GM12873 (cell line): ENCODE results near the gene C5orf22.

ENCODE experiments used
- CTCF ChIP-seq: IDR thresholded peaks from 2 replicates; pipeline ENCODE4 v1.5.1; 2012; ENCODE audit warnings: low read depth, mild to moderate bottlenecking, moderate library complexity, low read length, control low read depth; ENCODE audit not compliant: insufficient read depth; ENCODE audit errors: missing control alignments

The C5orf22 gene

GRCh38 chr5:31531888-31532547, at the start of gene C5orf22, which contains the start of gene DROSHA:
Gene C5orf22, plus strand, starts transcription at chr5:31532301. Its CDS starts 92 bp downstream, at chr5:31532393.
Gene DROSHA, minus strand, starts transcription at chr5:31532093. Its CDS starts 3,034 bp downstream, at chr5:31529059.
- no peak for TF ChIP-seq CTCF

GRCh38 chr5:31485376-31486207, 46.5 kb upstream of the C5orf22 start:
- no peak for TF ChIP-seq CTCF

DNA sequence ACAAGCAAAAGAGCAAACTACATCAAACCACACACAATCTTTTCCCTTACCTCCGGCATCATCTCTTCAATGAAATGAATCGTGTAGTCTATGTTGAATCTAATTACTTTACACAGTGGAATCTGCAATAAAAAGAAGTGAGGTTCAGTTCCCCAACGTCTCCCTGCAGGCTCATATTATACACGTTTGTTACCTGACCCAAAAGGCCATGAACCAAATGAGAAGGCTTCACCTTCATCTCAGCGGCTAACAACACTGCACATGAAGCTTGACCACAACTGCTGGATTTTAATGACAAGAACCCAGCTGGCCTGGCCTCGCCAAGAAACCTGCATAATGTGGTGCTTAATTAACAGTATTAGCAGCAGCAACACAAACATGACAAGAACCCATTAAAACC, 45.7 kb upstream of the C5orf22 start:
- no peak for TF ChIP-seq CTCF

DNA sequence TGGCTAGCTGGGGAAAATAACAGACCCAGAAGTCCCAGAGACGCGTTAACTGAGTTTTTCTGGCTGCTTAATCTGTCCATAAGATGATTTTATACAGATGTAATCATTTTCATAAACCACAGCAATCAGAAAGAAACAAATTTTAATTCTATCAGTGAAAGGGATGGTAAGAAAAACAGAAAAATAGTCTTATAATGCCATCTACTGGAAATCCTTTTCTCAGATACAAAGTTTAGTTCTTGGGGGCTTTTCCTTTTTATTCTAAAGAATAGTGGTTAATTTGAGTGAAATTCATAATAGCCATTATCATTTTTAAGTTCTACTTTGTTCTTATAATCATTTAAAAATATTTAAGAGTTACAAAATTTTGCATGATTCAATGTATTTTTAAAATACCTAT, 44.6 kb upstream of the C5orf22 start:
- no peak for TF ChIP-seq CTCF

- no peak for TF ChIP-seq CTCF
Observed at GRCh38 chr5:31492869-31493268, 39.2 kb upstream of the C5orf22 start.

DNA sequence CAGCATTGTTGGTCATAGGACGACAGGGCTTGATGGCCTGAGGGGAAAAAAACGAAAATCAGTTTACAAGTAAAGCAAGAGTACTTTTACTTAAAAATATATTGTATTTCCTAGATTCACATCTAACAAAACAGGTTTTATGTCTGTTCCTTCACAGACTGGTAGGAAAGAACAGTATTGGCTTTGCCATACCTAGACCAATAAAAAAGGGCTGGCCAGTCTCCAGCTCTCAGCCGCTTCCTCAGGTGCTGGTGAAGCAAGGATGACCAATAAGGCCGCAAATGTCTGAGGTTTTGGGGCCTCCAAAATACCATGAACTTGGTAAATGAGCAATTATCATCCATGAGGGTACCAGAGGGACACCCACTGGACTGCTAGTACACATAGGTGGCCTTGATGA, 36.8 kb upstream of the C5orf22 start:
- no peak for TF ChIP-seq CTCF

GRCh38 chr5:31496301-31496700, 35.8 kb upstream of the C5orf22 start:
- no peak for TF ChIP-seq CTCF
